Esophagus squamous epithelium (tissue), 4 donors: ENCODE measurements around the gene AXIN2.

Experiments used
- CTCF ChIP-seq, 6 experiments: fragments of 450-650 bp in 4 of 6; fragments of 200-600 bp in 2 of 6; sonication (generic) in 2 of 6; IDR thresholded peaks; one replicate each; pipeline ENCODE4 v1.5.1; 2016 to 2019; ENCODE audit warnings: antibody characterized with exemption in 6 of 6, mild to moderate bottlenecking in 4 of 6, moderate library complexity in 4 of 6
- POLR2A ChIP-seq, 4 donors: fragments of 450-650 bp; IDR thresholded peaks; one replicate each; pipeline ENCODE4 v1.6.1; 2017; ENCODE audit warnings: antibody characterized with exemption in 4 of 4, mild to moderate bottlenecking in 4 of 4, moderate library complexity in 3 of 4

- no peak for TF ChIP-seq CTCF (IDR thresholded peaks at IDR 0.05)
- no peak for TF ChIP-seq POLR2A (IDR thresholded peaks at IDR 0.05)
Observed at GRCh38 chr17:65511316-65511715, 50.1 kb downstream of the AXIN2 start.
